NK-92 (cell line): ENCODE measurements around the gene SPRR2B.
"Not testable (repeated sequence)": the region's sequence is repeated elsewhere in the genome, so short reads cannot be mapped to it uniquely, and the experiment has no call there.

Experiments used
- DNase-seq: peaks from one replicate; lab custom pipeline; 2025; ENCODE audit not compliant: unreplicated experiment; lab: John Stamatoyannopoulos, UW

The SPRR2B gene

GRCh38 chr1:153071511-153071910 is at the start of gene SPRR2B:
TSS of gene SPRR2B (minus strand) at chr1:153071611. CDS start at chr1:153070839, 772 bp downstream.
- no peak for DNase-seq

GRCh38 chr1:153120945-153121344 is 49.5 kb upstream of the SPRR2B start:
- no peak for DNase-seq

GRCh38 chr1:153119491-153119971 is 48.1 kb upstream of the SPRR2B start:
- DNase-seq: no peak

- DNase-seq: not testable (repeated sequence)
Observed at GRCh38 chr1:153115264-153115663, 43.9 kb upstream of the SPRR2B start.

- DNase-seq: no peak
Observed at GRCh38 chr1:153113416-153113815, 42.0 kb upstream of the SPRR2B start, which contains the start of gene SPRR2F. TSS of gene SPRR2F (minus strand) at chr1:153113516. CDS start at chr1:153112733, 783 bp downstream.

- not testable (repeated sequence) for DNase-seq
Observed at GRCh38 chr1:153112454-153112853, 41.0 kb upstream of the SPRR2B start.

GRCh38 chr1:153100245-153100644 is 28.8 kb upstream of the SPRR2B start:
- DNase-seq: no peak

- no peak for DNase-seq
Observed at GRCh38 chr1:153099461-153100045, 28.1 kb upstream of the SPRR2B start.

- no peak for DNase-seq
Observed at GRCh38 chr1:153095764-153096163, 24.4 kb upstream of the SPRR2B start.

GRCh38 chr1:153094426-153094825 is 23.0 kb upstream of the SPRR2B start, which contains the start of gene SPRR2E:
TSS of gene SPRR2E (minus strand) at chr1:153094526. CDS start at chr1:153093751, 775 bp downstream.
- DNase-seq: no peak

GRCh38 chr1:153087652-153088051 is 16.2 kb upstream of the SPRR2B start:
- DNase-seq: no peak

GRCh38 chr1:153081736-153082135 is 10.3 kb upstream of the SPRR2B start:
- DNase-seq: no peak

- DNase-seq: no peak
Observed at GRCh38 chr1:153072806-153073726, 1.7 kb upstream of the SPRR2B start.

- no peak for DNase-seq
Observed at GRCh38 chr1:153070243-153070642, 1.2 kb downstream of the SPRR2B start.

GRCh38 chr1:153058826-153059784 is 12.3 kb downstream of the SPRR2B start:
- DNase-seq: no peak

GRCh38 chr1:153058154-153058553 is 13.3 kb downstream of the SPRR2B start:
- no peak for DNase-seq

GRCh38 chr1:153057375-153057774 is 14.0 kb downstream of the SPRR2B start, which contains the start of gene SPRR2A:
TSS of gene SPRR2A (minus strand) at chr1:153057512. CDS start at chr1:153056735, 777 bp downstream.
- no peak for DNase-seq

- not testable (repeated sequence) for DNase-seq
Observed at GRCh38 chr1:153056111-153056510, 15.3 kb downstream of the SPRR2B start.

GRCh38 chr1:153049211-153049610 is 22.2 kb downstream of the SPRR2B start:
- DNase-seq: no peak

- DNase-seq: no peak
Observed at GRCh38 chr1:153040950-153041631, 30.3 kb downstream of the SPRR2B start, which contains the start of gene SPRR2D. TSS of gene SPRR2D (minus strand) at chr1:153041120. CDS start at chr1:153040346, 774 bp downstream.
